NCI-H128 (cell line): ENCODE measurements around the gene WSCD1.

Source experiments
- DNase-seq: peaks from one replicate; lab custom pipeline; 2025; ENCODE audit not compliant: unreplicated experiment; lab: John Stamatoyannopoulos, UW

WSCD1 gene

GRCh38 chr17:6104956-6105648, 34.9 kb downstream of the WSCD1 start:
- no peak for DNase-seq

DNA sequence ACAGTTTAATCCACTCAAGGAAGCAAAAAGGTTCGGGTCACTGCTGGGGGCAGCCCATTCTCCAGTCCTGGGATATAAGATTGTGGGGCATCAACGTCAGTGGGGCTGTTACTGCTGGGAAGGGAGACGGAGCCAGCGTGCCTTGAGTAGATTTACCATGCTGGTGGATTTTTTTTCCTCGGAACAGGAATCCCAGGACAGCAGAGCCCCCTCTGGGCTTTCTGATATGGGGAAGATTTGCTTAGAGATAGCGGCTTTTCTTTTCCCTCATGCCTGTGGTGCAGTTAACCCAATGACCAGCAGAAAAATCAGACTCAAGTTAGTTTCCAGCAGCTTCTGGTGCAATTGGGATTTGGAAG, 35.4 kb downstream of the WSCD1 start:
- DNase-seq, result no peak

DNA sequence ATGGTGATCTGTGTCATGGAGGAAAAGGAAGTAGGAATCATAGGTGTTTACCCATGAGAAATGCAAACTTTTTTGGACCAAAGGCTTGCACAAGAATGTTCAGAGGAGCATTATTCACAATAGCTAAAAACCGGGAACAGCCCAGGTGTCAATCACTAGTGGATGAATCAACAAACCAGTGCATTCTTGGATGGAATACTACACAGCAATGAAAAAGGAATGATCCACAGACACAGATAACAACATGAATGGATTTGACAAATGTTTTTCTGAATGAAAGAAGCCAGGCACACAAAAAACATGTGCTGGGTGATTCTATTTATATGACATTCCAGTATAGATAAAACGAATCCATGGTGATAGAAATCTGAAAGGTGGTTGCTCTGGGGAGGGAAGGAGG, 36.0 kb downstream of the WSCD1 start:
- DNase-seq, result no peak

DNA sequence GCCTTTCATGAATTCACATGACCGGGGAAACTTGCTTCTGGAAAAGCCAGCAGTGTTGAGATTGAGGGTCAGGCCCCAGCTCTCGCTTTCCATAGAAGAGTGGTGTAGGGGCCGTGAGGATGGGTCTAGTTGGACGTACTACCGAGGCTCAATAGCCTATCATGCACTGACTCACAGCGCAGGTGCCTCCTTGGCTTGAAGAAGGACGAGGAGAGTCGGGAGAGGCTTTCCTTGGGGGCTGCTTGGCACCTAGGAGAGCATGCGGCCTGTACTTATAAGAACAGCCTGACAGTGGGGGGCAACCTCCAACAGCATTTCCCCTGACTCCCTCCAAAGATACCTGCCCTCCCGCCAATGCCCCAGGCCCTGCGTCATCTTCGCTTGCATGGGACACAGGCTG, 37.6 kb downstream of the WSCD1 start:
- DNase-seq, result no peak

DNA sequence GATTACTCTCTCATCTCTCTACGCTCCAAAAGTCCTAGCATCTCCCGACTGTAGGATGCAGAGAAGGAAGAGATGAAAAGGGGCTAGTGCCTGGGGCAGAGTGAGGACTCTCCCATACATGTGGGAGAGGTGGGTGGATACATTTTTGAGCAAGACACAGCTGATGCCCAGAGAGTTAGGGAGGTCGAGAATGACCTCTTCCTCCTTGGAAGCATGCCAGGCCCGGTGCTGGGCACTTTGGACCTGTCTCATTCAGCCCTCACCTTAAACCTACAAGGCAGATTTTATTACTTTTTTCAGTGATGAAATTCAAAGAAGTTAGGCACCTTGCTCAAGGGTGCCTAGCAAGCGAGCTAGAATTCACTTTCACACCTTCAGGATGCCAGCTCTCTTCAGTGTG, 38.2 kb downstream of the WSCD1 start:
- no peak for DNase-seq

- no peak for DNase-seq
Measured at GRCh38 chr17:6108987-6109386, 38.8 kb downstream of the WSCD1 start.

- DNase-seq, result no peak
Measured at GRCh38 chr17:6109536-6109935, 39.4 kb downstream of the WSCD1 start.

GRCh38 chr17:6110088-6110487, 39.9 kb downstream of the WSCD1 start:
- DNase-seq, result no peak

- DNase-seq, result no peak
Measured at GRCh38 chr17:6110592-6110991, 40.4 kb downstream of the WSCD1 start.

- DNase-seq, result no peak
Measured at GRCh38 chr17:6120351-6120750, 50.2 kb downstream of the WSCD1 start.

DNA sequence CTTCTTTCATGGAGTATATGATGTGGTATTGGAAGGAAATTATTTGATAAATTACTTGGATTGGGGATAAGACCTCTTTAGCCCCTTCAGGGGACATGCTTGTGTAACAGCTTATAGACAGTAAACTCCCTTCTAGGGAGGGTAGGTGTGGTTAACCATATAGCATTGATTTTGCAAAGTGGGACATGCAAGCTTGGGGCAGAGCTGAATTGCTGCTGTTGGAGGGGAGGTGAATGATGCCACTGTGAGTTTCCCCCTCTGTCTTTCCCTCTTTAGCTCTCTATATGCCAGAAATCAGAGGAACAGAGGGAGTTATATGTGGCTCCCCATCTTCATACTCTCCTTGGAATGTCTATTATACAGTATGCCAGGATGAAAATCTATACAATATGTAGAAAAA, 54.7 kb downstream of the WSCD1 start:
- DNase-seq, result no peak

GRCh38 chr17:6126768-6127167, 56.6 kb downstream of the WSCD1 start:
- no peak for DNase-seq

DNA sequence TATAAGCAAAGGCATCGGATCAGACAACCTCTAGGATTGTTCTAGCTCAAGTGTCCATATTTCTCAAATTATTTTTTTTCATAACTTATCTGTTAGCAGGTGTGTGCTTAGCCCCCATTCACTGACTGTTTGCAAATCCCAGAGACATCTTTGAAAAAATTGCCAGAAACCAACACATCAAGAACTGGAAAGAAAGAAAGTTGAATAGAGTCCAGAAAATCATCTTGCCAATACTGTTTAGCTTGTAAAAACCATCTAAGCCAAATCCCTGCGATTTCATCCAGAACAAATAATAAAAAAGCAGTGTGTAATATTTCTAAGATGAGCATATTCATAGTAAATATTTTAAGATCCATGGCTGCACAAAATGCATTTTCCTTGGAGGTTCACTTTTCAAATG, 64.5 kb downstream of the WSCD1 start:
- no peak for DNase-seq

DNA sequence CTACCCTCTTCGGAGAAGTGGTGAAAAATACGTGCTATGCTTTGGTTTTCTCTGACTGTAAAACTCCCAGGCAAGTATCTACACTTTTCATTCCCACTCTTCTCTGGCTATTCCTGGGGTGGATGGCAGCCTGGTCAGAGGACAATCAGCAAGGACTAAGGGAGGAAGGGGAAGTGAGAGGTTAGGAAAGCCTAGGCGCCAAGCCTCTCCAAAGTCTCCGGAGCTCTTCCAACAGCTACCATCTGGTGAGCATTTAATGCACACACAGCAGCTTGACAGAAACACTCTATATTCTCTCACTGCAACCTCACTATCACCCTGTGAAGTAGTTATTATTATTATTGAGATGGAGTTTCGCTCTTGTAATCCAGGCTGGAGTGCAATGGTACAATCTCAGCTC, 65.1 kb downstream of the WSCD1 start:
- no peak for DNase-seq

DNA sequence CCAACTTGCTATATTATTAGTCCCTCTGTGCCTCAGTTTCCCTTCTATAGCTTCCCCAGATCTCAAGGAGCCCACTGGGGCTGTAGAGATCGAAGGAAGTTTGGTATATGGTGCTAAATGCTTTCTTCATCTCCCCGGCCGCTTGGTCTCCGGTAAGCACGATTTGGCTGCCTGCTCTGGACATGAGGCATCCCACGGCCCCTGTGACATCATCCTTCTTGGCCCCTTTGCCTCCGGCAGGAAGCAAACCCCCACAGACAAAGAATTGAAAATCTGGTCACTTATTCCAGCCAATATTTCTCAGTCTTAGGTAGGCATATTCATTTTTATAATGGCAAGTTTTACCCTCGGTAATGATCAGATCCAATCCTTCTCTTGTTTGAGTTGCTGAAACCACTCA, 65.8 kb downstream of the WSCD1 start:
- DNase-seq, result no peak

DNA sequence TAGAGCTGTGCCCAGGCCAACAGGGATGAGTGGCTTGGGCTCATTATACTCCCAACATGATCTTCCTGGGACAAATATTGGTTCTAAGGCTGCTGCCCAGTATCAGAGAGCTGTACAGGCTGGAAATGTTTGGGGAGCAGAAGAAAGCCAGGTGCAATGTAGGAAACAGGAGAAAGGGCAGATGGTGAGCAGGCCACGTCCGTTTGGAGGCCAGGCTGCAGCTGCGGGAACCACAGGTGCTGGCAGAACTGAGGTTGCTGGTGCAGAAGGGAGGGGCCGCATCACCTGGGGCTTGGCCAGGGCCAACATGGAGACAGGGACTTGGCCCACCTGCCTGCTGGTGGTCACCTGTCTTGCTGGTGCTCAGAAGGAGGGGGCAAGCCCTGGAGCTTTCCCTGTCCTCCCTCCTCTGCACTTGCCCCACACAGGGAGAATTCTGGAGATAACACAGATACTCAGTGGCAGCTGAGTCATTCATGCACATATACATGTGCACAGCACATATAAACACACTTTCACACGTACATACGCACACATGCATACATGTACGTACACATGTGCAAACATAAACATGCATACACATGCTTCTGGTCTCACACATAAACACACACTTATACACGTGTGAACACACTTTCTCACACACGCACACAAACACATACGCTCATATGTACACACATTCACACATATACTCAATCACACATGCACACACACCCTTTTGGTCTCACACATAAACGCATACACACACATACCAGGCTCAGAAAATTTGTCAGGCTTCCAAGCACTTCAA, 67.7 kb downstream of the WSCD1 start:
- DNase-seq, result no peak

GRCh38 chr17:6138761-6139446, 68.7 kb downstream of the WSCD1 start:
- DNase-seq, result no peak

- DNase-seq, result no peak
Measured at GRCh38 chr17:6139447-6139832, 69.3 kb downstream of the WSCD1 start.

DNA sequence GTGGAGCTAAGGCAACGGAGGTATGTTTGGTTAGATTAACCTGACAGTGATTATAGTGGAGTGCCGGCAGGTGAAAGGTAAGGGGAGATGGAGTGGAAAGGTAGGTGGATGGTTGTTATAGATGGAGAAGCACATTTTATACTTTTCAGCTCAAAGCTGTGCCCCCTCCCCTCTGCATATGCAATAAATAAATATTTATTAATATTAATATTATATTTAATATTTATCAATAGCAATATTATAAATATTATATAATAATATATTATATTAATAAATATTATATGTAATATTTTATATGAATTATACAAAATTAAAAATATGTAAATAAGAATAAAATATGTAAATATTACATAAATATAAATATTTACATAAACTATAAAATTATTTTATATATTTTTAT, 70.0 kb downstream of the WSCD1 start:
- DNase-seq, result no peak

DNA sequence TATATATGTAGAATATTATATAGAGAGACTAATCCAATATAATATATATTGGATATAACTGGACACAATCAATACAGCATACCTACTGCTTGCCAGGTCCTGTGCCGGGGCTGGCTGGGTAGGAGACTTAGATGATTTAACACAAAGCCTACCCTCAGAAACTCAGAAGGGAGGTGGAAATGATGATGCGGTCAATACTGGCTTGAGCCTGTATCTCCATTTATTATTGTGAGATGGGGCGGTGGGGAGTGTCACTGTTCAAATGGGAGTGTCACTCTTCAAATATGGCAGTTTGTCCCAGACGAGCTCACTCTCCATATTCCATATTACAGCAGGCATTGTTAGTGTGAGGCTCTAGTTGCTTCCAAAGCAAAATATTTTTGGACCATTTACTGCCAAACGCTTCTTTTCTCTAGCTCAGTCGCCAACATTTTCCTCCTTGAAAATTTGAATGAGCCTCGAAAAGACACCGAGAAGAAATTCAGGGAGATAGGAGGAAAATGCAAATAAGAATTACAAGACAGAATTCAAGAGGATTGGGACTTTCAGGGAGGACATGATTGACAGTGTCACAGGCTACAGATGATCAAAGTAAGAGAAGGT, 70.7 kb downstream of the WSCD1 start:
- DNase-seq, result no peak

- no peak for DNase-seq
Measured at GRCh38 chr17:6142701-6143100, 72.5 kb downstream of the WSCD1 start.

DNA sequence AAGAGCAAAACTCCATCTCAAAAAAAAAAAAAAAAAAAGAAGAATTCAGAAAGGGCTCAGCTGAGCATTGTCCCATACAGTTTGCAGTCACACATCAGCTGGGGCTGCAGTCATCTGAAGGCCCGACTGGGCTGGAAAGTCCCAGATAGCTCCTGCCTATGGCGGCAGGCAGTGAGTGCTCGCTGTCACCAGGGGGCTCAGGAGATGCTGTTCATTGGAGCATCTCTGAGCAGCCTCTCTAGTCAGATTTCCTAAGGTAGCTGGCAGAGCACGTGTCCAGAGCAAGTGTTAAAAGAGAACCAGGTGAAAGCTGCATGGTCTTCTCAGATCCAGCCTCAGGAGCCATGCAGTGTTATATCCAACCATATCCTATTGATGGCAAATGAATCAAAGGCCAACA, 75.8 kb downstream of the WSCD1 start:
- DNase-seq, result no peak
